Ureter (tissue), 1 donor: ENCODE results near the gene PAK1. TPM values are rescaled to one million over a fixed set of nuclear protein-coding genes. Genes with fewer than 3 reads are reported as not detected.
"Not testable (repeated sequence)": the region's sequence is repeated elsewhere in the genome, so short reads cannot be mapped to it uniquely, and the experiment has no call there.

ENCODE experiments used
- DNase-seq: peaks from one replicate; pipeline ENCODE4 v3.0.0-alpha.2; 2020; ENCODE audit warnings: low spot score
- total RNA-seq: library from RNA; stranded (reverse); gene quantifications from one replicate; pipeline ENCODE4 v1.2.4, GENCODE V29; 2023
- donor health status: DM: yes; HTN: yes; CAD: no.

PAK1 gene
- total RNA-seq, 1 donor from 2014 or later = 56.7 TPM

- no peak for DNase-seq
Observed at GRCh38 chr11:77403211-77403610, 70.7 kb downstream of the PAK1 start.

GRCh38 chr11:77402218-77402556 is 71.7 kb downstream of the PAK1 start:
- DNase-seq = no peak

DNA sequence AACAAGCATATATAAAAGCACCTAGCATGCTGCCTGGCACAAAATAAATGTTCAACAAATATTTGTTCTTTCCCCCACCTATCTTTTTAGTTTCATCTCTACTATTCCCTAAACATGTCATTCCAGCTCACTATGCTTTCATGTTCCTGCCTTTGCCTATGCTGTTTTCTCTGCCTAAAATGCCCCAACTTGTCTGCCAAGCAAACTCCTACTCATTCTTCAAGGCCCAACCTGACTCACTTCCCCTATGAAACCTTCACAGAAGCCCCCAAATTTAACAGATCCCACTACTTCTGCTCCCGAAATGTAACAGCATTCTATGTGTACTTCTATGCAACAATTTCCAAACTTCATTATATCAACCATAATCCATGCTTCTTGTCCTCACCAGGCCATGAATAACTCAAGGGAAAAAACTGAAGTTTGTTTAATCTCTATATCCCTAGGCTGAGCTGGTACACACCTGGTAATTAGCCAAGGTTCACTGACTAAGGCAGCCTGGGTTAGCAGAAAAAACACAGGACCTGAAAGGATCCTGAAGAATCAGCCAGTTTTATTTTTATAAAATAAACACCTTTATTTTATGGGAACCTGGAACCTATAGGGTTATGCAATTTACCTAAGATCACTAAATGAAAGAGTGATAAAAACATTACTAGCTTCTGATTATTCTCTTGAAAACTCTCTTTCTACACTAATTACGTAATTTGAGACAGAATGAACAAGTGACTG is 72.2 kb downstream of the PAK1 start:
- DNase-seq = no peak

DNA sequence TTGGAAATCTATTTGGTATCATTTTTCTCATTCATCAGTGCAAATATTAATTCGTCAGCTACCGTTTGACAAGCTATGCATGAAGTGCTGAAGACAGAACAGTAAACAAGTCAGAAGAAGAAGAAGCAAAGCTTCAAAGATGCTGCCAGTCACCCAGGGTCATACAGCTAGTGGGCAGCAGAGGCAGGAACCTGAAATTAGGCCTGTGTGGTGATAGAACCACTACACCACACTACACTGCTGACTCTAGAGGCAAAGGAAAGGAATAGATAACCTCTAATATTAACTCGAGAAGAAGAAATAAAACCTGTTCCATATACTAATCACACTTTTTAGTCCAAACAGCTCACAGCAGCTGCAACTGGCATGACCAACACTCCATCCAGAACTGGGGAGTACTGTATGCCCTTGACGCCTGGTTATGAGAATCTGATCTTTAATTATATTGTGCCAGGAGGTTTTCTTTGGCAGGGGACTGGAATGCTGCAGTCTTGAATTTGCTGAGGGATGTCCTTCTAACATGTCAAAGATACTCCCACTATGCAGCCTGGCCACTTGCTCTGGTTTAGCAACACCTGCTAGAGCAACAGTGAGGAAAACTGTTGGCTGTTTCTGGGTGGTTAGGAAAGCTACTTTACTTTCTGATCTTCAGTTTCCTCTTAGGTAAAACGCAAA is 73.0 kb downstream of the PAK1 start:
- DNase-seq = no peak

DNA sequence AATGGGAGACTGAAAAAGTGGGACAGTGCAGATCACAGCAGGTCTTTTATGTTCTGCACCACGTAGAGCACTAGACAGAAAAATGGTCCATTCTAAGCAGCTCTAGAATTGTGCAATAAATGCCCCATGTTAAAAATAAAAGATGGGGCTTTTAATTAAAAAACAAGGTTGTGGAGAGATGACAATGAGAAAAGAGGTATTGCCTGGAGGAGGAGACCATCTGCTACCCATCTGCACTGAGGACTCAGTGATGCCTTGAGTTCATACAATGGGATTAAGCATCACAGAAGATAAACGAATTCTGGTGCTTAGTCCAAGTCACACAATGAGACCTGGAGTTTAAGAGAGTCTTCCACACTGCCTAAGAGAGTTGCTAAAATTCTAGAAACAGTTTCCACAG is 73.6 kb downstream of the PAK1 start:
- no peak for DNase-seq

GRCh38 chr11:77397631-77398030 is 76.3 kb downstream of the PAK1 start:
- no peak for DNase-seq

DNA sequence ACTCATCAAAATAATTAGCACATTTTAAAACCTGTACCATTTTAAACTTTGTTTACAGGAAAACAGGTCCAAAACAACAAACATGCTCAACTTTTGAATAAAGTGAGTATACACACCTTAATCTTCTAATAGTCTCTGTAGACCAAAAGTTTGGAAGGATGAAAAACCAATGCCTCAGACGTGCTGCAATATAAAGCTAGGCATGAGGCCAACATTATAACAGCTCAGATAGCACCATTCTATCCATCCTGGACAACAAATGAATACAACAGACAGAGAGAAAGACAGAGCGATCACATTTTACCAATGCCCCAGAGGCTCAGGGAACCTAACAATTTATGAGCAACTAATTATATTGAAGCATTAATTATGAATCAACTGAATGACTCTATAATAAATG is 77.0 kb downstream of the PAK1 start:
- no peak for DNase-seq

GRCh38 chr11:77396305-77396704 is 77.6 kb downstream of the PAK1 start:
- DNase-seq = no peak

- DNase-seq = no peak
Observed at GRCh38 chr11:77395460-77396173, 78.3 kb downstream of the PAK1 start.

GRCh38 chr11:77392842-77393241 is 81.1 kb downstream of the PAK1 start:
- DNase-seq = no peak

DNA sequence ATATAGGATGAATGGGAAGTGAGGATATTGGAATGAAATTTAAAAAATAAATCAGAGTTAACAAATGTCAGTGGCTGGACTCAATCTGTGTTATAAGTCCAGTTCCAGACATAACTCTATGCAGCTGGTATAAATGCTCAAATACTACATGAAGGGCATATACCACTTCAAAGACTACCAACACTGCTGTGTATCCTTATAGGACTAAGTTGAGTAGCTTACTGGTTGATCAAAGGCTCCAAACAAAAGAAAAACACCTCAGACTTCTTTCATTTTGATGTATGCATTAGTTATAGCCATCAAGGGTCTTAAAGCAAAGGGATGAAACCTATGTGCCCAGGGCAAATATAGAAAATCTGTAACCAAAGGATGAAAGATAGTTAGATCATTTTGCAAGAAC is 86.2 kb downstream of the PAK1 start:
- no peak for DNase-seq

- no peak for DNase-seq
Observed at GRCh38 chr11:77386178-77386577, 87.7 kb downstream of the PAK1 start.

DNA sequence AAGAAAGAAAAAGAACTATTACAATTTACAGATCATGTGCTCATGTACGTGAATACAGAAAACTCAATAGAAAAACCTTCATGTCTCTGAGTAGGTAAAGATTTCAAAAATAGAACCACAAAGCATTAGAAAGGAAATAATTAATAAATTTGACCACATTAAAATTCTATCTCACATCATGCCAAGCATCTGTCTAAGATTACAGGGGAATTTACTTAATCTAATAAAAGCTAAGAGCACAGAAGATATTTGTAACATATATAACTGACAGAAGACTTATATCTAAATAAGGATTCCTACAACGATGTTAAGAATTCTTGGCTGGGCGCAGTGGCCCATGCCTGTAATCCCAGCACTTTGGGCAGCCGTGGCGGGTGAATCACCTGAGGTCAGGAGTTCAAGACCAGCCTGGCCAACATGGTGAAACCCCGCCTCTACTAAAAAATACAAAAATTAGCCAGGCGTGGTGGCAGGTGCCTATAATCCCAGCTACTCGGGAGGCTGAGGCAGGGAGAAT is 88.6 kb downstream of the PAK1 start:
- DNase-seq = not testable (repeated sequence)

- DNase-seq = no peak
Observed at GRCh38 chr11:77384571-77384970, 89.3 kb downstream of the PAK1 start.

- DNase-seq = not testable (repeated sequence)
Observed at GRCh38 chr11:77383349-77383748, 90.5 kb downstream of the PAK1 start.

GRCh38 chr11:77381729-77382665 is 91.9 kb downstream of the PAK1 start:
- no peak for DNase-seq

- no peak for DNase-seq
Observed at GRCh38 chr11:77379934-77380333, 94.0 kb downstream of the PAK1 start.

GRCh38 chr11:77379253-77379652 is 94.6 kb downstream of the PAK1 start:
- DNase-seq = no peak

GRCh38 chr11:77377734-77378133 is 96.2 kb downstream of the PAK1 start:
- DNase-seq = no peak

GRCh38 chr11:77375107-77375506 is 98.8 kb downstream of the PAK1 start:
- no peak for DNase-seq

DNA sequence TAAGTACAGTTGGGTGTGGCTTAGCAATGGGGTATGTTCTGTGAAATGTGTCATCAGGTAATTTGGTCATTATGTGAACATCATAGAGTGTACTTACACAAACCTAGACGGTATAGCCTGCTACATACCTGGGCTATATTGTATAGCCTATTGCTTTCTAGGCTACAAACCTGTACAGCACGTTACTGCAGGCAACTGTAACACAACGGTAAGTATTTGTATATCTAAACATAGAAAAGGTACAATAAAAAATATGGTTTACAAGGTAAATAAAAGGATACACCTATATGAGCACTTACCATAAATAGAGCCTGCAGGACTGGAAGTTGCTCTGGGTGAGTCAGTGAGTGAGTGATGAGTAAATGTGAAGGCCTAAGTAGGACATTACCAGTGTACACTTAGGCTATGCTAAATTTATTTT is 99.3 kb downstream of the PAK1 start:
- no peak for DNase-seq

GRCh38 chr11:77374108-77374507 is 99.8 kb downstream of the PAK1 start:
- no peak for DNase-seq
